T47D (cell line): Measurements from ENCODE around the gene TNP1.

ENCODE experiments used
- DNase-seq, 2 experiments: peaks; one replicate each; pipeline versions ENCODE4 v3.0.0 to v3.0.0-alpha.2; 2011 to 2012; ENCODE audit warnings: low read depth in 1 of 2, low spot score in 1 of 2
- JUND ChIP-seq: IDR thresholded peaks from 2 replicates; pipeline ENCODE4 v1.6.1; 2012; ENCODE audit warnings: low read depth
- in situ Hi-C: cut with HindIII; loops from 2 replicates; pipeline ENCODE4 v1.10.0; 2016; ENCODE audit warnings: low sequenced_read_pairs, low pct_unique_long_range_greater_than_20kb

Gene TNP1

DNA sequence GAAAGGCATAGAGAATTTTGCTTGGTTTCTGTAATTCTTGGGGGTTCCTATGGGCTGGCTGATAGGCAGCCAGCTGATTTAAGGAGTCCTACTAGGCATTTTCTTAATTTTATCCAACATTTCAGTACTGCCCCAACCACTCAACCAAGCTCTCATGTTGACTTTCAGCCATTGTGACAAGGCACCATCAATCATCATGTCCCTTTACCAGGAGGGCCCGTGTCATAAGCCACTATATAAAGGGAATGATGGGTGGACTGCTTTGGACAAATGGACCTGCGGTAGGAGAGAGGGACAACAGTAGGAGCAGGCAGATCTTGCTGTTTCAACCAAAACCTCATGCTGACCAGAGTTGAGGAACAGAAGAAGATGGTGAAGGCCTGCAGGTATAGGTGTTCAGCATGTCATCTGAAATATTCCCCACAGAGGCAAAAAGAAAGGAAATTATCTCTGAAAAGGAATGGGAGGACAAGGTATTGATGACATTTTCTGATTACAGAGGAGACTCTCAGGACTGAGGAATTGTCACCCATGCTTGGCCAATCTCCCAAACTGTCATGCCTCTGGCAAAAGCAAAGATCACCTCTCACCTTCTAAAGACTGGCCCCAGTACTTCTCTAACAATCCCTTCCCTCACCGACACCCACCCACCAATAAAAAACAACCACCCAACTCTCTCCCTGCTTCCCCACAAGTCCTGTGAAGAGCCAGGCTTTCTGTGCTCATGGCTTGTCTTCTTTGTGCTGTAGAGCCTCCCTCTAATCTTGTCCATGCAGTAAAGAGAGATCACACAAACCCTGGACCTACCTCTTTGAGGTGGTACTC lies 10.9 kb upstream of the TNP1 start:
- in situ Hi-C loops, result no loop called here
- no peak for DNase-seq
- no peak for TF ChIP-seq JUND

DNA sequence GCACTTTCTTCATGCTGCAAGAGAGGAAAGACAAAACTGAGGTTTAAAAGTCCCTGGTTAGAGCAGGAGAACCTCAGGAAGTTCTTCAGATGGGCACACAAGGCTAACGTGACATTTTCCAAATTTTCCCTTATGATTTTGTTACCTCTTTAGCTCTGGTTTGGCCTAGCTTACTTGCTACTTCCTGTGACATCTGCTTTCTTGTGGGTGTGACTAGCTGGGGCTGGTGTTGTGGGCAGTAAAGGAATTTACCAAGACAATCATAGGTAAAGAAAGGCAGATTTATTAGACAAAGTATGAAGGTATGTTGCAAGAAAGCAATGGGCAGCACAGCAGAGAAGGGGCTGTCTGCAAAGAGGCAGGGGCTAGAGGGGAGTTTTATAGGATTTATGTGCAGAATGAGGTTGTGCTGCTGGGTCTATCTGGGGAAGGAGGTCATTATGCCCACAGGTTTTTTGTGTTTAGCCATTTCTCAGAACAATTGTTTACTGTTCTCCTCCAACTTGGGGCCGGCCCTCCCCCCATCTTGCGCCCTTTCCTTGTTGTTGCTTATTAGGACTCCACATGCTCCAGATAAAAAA lies 6.7 kb upstream of the TNP1 start:
- no peak for DNase-seq
- TF ChIP-seq JUND, result no peak
- in situ Hi-C loops, result no loop called here

DNA sequence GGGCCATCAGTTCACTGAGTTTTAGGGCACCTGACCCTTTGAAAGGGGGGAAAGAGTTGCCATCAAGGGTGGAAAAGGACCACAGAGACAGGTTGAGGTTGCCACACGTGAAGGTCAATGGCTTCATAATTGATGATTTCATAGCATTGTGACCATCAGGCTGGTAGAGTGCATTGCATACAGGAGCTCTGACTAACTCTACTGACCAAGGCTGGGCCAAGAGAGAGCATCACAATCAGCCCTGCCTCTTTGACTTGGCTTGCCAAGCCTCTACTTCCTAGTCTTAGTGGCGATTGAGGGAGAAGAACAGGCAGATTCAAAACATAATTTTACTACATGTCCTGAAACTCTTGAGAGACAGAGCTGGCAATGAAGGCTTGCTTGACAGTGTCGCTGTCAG lies 5.8 kb upstream of the TNP1 start:
- no peak for DNase-seq
- TF ChIP-seq JUND, result no peak
- in situ Hi-C loops, result no loop called here

DNA sequence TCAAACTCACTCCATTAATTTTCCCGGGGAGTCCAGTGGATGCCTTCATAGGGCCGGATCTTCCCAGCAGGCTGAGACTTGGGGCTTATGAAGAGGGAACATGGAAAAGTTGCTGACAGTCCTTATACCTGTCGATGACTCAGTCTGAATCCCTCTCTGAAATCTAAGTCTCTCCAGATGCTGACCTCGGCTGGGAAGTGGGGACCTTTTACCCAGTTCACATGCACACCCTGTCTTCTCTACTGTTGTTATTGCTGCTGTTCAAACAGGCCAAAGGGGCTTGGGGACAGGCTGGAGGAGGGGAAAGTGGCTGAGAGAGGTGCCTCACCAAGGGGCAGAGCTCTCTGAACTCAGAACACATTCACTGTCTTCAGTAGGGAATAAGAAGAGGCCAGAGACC lies 4.1 kb upstream of the TNP1 start:
- TF ChIP-seq JUND, result no peak
- no peak for DNase-seq

DNA sequence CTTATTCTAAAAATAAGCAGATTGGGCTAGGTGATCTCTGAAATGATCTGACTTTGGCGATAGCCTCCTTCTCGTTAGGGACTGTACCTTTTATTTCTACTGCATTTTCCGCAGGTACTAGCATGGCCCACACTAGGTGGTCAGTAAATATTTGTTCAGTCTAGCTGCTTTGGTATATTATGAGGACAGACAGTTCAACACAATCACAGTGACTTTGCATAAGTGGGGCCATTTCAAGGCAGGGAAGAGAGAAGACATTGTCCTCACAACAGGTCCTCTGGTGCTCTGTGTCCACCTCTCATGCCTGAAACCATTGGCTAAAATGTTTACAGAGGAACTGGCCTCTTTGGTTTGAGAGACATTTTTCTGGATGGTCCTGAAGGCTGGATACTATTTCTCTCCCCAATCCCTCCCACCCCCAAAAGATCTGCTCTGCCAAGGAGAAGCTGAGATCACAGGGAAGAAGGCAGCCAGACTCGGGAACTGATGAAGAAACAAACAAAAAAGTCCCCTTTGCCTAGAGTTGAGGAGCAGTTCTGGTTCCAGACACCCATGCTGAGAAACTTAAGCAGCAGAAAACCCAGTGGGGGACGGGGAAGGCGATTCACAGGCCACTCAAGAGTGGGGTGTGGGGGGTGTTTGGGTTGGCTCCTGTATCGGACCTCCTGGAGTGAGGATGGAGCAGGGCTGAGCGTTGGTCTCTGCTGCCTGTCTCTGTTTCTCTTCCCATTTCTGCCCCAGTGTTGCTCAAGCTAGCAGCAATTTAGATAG lies 2.9 kb upstream of the TNP1 start:
- TF ChIP-seq JUND, result no peak
- in situ Hi-C loops, result no loop called here
- DNase-seq, result no peak

More for the DNA sequence above, 4.1 kb upstream of the TNP1 start:
- in situ Hi-C loops, result no loop called here

DNA sequence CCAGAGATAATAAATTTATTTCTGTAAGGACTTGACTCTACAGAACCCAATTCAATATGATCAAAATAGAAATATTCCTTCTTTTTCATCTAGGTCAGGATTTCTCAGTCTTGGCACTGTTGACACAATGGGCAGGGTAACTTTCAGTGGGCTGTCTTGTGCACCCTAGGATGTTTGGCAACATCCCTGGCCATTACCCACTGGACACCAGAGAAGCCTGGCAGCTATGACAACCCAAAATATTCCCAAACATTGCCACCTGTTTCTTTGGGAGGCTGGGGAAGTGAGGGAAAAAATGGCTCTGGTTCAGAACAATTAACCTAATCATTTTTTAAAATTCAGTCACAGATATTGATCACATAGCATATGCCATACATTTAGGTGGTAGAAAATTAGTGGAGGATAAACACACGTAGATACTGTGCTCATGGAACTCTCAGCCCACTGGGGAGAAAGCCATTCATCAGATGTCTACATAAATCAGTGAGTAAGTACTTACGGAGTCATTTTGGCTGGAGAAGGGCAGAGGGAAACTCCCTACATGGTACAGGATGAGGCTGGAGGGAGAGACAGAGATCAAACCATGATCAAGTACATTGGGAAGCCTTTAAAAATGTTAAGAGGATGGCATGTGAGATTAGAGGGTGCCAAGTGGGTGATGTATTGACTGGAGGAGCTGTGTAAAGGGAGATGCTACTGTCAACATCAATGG lies 718 bp upstream of the TNP1 start:
- in situ Hi-C loops, result no loop called here
- no peak for TF ChIP-seq JUND
- DNase-seq, result no peak

DNA sequence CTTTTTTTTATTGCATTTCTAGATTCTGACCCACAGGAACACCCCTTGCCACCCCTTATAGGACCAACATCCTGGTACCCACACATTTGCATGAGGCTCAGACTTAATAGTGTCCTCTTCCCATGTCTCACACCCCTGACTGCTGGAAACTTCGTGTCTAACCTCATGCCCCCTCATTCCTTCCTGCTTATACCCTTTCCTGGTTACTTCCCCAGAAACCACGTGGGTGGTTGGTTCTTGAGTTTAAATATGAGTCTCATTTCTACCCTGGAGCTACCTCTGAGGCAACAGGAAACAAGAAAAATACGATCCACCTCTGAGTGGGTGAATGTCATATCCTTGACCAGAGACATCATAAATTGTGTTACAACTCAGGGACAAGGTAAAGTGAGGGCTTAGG lies 1.6 kb downstream of the TNP1 start:
- in situ Hi-C loops, result no loop called here
- TF ChIP-seq JUND, result no peak
- DNase-seq, result no peak

DNA sequence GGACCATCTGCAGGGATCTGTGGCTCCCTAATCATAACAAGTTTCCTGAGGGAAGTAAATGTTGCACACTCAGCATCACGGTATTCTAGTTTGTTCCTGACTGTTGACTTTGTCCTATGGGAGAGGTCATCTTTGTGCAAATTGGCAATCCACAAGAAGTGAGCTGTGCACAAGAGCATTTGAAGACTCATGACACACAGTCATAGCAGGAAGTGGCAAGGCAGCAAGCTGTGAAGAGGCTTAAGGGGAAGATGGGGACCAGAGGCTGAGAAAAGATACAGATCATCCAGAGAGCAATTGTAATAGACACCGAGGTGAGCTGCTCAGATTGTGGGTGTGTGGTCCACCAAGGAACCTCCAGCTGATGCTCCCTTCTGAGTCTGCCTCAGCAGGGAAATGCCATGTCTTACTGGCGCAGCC lies 2.7 kb downstream of the TNP1 start:
- peak in 1 of 2 experiments; percentile 6 for DNase-seq
- in situ Hi-C loops, result no loop called here
- TF ChIP-seq JUND, result no peak

DNA sequence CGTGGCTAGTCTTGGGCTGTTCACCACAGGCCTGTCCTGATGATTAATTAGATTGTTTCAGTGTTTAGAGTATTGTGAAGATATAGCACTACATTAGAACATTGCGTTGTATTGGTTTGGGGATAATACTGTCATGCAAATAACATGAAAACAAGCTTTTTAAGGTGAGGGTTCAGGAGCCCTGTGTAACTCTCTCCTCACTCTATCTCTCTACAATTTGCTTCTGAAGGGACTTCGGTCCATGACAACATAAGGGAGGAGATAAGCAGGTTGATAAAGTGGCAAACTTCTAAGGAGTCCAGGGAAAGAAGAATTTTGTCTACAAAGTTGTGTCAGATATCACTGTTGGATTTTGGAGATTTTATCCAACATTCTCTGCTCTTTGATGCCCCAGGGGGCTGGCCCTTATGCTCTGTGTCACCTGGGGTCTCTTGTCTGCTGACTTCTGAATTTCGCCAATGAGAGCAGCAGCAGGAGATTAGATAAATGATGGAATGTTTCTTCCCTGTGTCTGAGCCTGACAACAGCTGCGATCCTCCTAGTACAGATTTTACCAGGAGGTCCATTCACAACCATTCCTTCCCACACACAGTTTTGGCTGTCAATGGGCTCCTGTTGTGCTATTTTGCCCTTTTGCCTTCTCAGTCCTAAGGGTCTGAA lies 3.3 kb downstream of the TNP1 start:
- TF ChIP-seq JUND, result no peak
- no peak for DNase-seq
- in situ Hi-C loops, result no loop called here

DNA sequence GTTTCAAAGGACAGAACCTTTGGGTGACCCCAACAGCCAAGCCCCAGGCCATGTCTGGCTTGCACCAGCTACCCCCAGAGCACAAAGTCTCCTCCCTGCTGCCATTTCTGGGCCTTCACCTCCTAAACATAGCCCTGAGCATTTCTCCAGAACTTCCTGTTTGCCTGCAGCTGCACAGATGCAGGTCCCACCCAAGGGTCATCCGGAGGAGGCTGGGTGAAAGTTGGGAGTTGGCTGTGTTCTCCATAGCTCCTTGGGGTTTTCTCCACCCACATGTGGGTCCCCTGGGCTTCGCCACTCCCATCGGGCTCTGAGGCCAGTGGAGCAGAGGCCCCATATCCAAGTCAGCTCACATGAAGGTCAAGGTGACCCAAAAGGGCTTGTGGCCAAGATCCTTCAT lies 4.3 kb downstream of the TNP1 start:
- DNase-seq, result no peak
- no peak for TF ChIP-seq JUND
- in situ Hi-C loops, result no loop called here

DNA sequence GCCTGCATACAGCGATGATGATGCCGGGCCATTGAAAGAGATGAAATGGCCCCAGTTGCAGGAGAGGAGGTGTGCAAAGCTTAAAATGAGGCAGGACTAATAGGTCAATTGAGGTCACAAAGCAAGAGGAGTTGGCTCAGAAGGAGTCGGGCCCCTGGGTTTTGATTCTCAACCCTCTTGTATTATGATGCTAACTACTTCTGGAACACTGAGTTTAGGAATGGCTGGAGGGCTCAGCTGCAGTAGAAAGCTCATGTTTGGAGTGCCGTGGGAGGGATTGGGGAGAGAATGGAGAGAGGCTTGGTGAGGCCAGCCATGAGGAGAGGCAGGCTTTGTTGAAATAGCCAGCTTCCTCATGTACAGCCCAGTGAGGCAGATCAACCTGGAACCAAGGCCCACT lies 4.8 kb downstream of the TNP1 start:
- no peak for TF ChIP-seq JUND
- in situ Hi-C loops, result no loop called here
- no peak for DNase-seq

DNA sequence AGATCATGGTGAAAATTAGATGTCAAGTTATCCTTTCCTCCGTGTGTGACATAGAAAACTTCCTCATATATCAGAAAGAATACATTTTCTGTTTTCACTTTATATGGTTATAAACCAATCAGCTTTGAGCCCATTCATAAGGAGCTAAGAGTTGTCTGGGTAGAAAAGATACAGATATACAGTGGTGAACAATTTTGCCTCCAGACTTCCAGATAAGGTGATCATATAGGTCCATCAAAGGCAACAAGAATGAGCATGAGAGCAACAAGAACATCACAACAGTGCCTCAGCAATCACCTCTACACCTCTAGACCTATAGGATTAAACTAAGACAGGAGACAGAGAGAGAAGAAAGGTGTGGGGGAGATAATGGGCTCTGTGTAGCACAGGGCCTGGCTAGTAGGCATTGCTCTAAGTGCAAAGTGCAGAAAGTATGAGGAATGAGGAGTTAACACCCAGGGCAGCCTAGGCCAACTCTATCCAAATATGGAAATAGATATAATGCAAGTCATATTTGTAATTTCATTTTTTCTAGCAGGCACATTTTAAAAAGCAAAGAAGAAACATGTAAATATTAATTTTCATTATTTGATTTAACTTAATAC lies 8.3 kb downstream of the TNP1 start:
- no peak for DNase-seq
- in situ Hi-C loops, result no loop called here
- no peak for TF ChIP-seq JUND
